ENCODE results near the gene TRIM75. TPM values are rescaled to one million over a fixed set of nuclear protein-coding genes. Genes with fewer than 3 reads are reported as not detected.
A peak's percentile ranks its signal among the peaks of the same experiment; 100 is the strongest.
"Not testable (repeated sequence)": the region's sequence is repeated elsewhere in the genome, so short reads cannot be mapped to it uniquely, and the experiment has no call there.

TRIM75 gene
- total RNA-seq, 1 donor from 2014 or later = not detected

DNA sequence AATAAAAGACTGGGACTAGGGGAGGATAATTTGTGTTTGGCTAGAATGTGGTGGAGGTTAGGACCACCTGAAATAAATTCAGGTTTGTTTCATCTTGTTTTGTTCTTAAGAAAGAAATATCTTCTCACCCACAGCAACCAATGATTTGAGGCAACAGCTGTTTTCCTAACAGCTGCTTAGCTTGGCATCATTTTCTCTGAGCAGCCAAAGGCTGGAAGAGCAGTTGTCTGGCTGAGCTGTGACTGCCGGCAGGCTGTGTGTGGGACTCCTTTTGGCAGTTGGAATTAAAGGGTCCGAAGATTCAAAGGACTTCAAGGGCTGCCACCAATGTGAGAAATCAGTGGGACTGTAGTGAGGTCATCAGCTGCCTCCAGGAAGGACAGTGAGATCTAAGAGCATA is 5.0 kb downstream of the TRIM75 start:
- H3K9me3 Mint-ChIP-seq (ENCODE audit: low read depth) = no peaks in the 10 kb centered on the region
- no peaks in the 10 kb centered on the region for H3K4me1 Mint-ChIP-seq (ENCODE audit: low read depth)
- no peaks in the 10 kb centered on the region for H3K27me3 Mint-ChIP-seq (ENCODE audit: low read depth)
- no peak overlapping the region for H3K4me3 Mint-ChIP-seq (ENCODE audit: unreplicated experiment)
- no peak overlapping the region for H3K27ac Mint-ChIP-seq (ENCODE audit: unreplicated experiment)
- TF ChIP-seq, protein P1, sequence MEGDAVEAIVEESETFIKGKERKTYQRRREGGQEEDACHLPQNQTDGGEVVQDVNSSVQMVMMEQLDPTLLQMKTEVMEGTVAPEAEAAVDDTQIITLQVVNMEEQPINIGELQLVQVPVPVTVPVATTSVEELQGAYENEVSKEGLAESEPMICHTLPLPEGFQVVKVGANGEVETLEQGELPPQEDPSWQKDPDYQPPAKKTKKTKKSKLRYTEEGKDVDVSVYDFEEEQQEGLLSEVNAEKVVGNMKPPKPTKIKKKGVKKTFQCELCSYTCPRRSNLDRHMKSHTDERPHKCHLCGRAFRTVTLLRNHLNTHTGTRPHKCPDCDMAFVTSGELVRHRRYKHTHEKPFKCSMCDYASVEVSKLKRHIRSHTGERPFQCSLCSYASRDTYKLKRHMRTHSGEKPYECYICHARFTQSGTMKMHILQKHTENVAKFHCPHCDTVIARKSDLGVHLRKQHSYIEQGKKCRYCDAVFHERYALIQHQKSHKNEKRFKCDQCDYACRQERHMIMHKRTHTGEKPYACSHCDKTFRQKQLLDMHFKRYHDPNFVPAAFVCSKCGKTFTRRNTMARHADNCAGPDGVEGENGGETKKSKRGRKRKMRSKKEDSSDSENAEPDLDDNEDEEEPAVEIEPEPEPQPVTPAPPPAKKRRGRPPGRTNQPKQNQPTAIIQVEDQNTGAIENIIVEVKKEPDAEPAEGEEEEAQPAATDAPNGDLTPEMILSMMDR (IDR thresholded peaks at IDR 0.05) = no peak
- no peaks in the 10 kb centered on the region for H3K36me3 Mint-ChIP-seq (ENCODE audit: low read depth)
- DNase-seq (ENCODE audit: low spot score) = no peak

DNA sequence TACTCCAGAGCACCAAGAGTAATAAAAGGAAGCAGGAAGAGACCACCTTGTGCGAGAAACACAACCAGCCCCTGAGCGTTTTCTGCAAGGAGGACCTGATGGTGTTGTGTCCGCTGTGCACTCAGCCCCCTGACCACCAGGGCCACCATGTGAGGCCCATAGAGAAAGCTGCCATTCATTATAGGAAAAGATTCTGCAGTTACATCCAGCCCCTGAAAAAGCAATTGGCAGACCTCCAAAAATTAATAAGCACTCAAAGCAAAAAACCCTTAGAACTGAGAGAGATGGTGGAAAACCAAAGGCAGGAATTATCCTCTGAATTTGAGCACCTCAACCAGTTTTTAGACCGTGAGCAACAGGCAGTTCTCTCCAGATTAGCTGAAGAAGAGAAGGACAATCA is 5.7 kb downstream of the TRIM75 start:
- TF ChIP-seq, protein P1 (IDR thresholded peaks at IDR 0.05) = no peak
- H3K4me3 Mint-ChIP-seq (ENCODE audit: unreplicated experiment) = no peak overlapping the region
- H3K9me3 Mint-ChIP-seq (ENCODE audit: low read depth) = no peaks in the 10 kb centered on the region
- H3K36me3 Mint-ChIP-seq (ENCODE audit: low read depth) = no peaks in the 10 kb centered on the region
- H3K27ac Mint-ChIP-seq (ENCODE audit: unreplicated experiment) = no peak overlapping the region
- no peak for DNase-seq (ENCODE audit: low spot score)
- H3K27me3 Mint-ChIP-seq (ENCODE audit: low read depth) = no peaks in the 10 kb centered on the region
- no peaks in the 10 kb centered on the region for H3K4me1 Mint-ChIP-seq (ENCODE audit: low read depth)

DNA sequence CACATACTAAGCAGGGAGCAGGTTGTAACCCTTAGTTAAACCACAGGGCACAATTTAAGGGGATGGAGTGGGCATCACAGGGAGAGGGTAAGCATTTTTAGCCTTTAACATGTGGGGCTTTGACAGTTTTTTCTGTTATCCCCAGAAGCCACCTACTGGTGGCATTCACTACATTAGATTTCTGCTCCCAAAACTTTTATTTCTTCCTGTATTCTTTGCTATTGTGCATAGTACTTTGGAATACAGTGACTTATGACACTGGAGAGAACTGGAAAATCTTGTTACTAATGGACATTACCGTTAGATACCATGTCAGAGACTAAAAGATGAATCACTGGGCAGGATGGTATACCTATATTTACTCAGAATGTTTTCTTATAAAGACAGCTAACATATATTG is 7.3 kb downstream of the TRIM75 start:
- TF ChIP-seq, protein P1 (IDR thresholded peaks at IDR 0.05) = peak; percentile 65
- H3K9me3 Mint-ChIP-seq (ENCODE audit: low read depth) = no peaks in the 10 kb centered on the region
- H3K27ac Mint-ChIP-seq (ENCODE audit: unreplicated experiment) = no peak overlapping the region
- H3K4me3 Mint-ChIP-seq (ENCODE audit: unreplicated experiment) = no peak overlapping the region
- H3K4me1 Mint-ChIP-seq (ENCODE audit: low read depth) = no peaks in the 10 kb centered on the region
- H3K36me3 Mint-ChIP-seq (ENCODE audit: low read depth) = no peaks in the 10 kb centered on the region
- H3K27me3 Mint-ChIP-seq (ENCODE audit: low read depth) = no peaks in the 10 kb centered on the region
- DNase-seq (ENCODE audit: low spot score) = no peak

DNA sequence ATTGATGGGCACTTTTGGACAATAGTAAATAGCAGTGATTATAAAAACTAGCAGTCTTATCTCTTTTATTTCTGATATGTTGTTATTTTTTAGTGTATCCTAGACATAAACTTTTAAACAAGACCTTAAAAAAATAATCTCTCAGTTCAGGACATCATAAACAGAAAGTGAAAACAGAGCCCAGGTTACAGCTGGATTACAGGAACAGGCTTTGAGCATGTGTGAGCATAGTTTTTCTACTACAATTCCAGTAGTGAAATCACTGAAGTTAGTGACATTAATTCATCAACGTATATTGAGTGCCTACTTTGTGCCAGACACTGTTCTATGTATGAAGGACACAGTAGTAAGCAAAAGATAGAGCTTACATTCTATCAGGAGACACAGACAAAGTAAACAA is 16.9 kb downstream of the TRIM75 start:
- Mint-ChIP-seq H3K36me3 (ENCODE audit: low read depth) (no peaks in the 10 kb centered on the region), H3K4me1 (ENCODE audit: low read depth) (no peaks in the 10 kb centered on the region), H3K27ac (ENCODE audit: unreplicated experiment) (no peak overlapping the region), H3K4me3 (ENCODE audit: unreplicated experiment) (no peak overlapping the region), H3K9me3 (ENCODE audit: low read depth) (no peaks in the 10 kb centered on the region), H3K27me3 (ENCODE audit: low read depth) (no peaks in the 10 kb centered on the region)
- TF ChIP-seq, protein P1 (IDR thresholded peaks at IDR 0.05) = no peak
- DNase-seq (ENCODE audit: low spot score) = no peak

DNA sequence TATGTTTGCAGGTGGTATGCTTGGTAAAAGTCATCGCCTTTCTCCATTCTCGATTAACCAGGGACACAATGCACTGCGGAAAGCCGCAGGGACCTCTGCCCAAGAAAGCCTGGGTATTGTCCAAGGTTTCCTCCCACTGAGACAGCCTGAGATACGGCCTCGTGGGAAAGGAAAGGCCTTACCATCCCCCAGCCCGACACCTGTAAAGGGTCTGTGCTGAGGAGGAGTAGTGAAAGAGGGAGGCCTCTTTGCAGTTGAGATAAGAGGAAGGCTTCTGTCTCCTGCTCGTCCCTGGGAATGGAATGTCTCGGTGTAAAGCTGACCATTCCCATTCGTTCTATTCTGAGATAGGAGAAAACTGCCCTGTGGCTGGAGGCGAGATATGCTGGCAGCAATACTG is 19.7 kb downstream of the TRIM75 start:
- H3K4me3 Mint-ChIP-seq (ENCODE audit: unreplicated experiment); H3K27me3 Mint-ChIP-seq (ENCODE audit: low read depth); H3K9me3 Mint-ChIP-seq (ENCODE audit: low read depth); H3K4me1 Mint-ChIP-seq (ENCODE audit: low read depth); H3K27ac Mint-ChIP-seq (ENCODE audit: unreplicated experiment); H3K36me3 Mint-ChIP-seq (ENCODE audit: low read depth); DNase-seq (ENCODE audit: low spot score): not testable (repeated sequence)

DNA sequence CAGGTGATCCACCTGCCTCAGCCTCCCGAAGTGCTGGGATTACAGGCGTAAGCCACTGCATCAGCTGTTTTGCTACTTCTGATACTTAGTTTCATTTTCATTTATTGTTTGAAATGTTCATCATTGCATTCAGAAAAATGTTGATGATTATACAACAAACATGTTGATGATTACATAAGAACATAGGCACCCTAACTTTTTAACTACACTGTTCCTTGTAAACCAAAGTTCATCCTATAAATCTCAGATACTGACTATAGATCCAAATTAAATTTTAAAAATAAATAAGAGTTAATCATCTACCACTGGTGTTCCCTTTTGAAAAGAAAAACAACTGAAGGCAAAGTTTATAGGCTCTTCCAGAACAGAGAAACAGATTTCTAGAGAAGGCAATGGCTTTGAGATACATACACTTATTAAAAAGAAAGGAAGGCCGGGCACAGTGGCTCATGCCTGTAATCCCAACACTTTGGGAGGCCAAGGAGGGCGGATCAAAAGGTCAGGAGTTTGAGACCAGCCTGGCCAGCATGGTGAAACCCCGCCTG is 23.4 kb downstream of the TRIM75 start:
- H3K4me1 Mint-ChIP-seq (ENCODE audit: low read depth) = peaks cover 2% of the 10 kb centered on the region
- no peak overlapping the region for H3K27ac Mint-ChIP-seq (ENCODE audit: unreplicated experiment)
- no peak overlapping the region for H3K4me3 Mint-ChIP-seq (ENCODE audit: unreplicated experiment)
- no peaks in the 10 kb centered on the region for H3K9me3 Mint-ChIP-seq (ENCODE audit: low read depth)
- TF ChIP-seq, protein P1 (IDR thresholded peaks at IDR 0.05) = no peak
- no peak for DNase-seq (ENCODE audit: low spot score)
- H3K36me3 Mint-ChIP-seq (ENCODE audit: low read depth) = peaks cover 8% of the 10 kb centered on the region
- no peaks in the 10 kb centered on the region for H3K27me3 Mint-ChIP-seq (ENCODE audit: low read depth)

All from chondrocyte (in vitro differentiated cells).